Measurements from ENCODE around the gene ADGRL1.

Gene ADGRL1

GRCh38 chr19:14110650-14111049, 95.3 kb downstream of the ADGRL1 start:
- Histone ChIP-seq H3K4me1 (ENCODE audit: control insufficient read depth, insufficient read depth, low read length) (peaks cover 13% of the 10 kb centered on the region), H3K9ac (ENCODE audit: low read depth, low read length) (no peak overlapping the region), H3K4me3 (ENCODE audit: low read depth, low read length) (no peak overlapping the region), H3K9me3 (ENCODE audit: control insufficient read depth, insufficient read depth, low read length) (no peaks in the 10 kb centered on the region), H3K27me3 (ENCODE audit: control insufficient read depth, insufficient read depth, low read length) (no peaks in the 10 kb centered on the region), H3K36me3 (ENCODE audit: control insufficient read depth, insufficient read depth, low read length) (no peaks in the 10 kb centered on the region)

GRCh38 chr19:14107581-14108461, 98.1 kb downstream of the ADGRL1 start:
- Histone ChIP-seq H3K36me3 (ENCODE audit: control insufficient read depth, insufficient read depth, low read length) (peaks cover 4% of the 10 kb centered on the region), H3K4me3 (ENCODE audit: low read depth, low read length) (no peak overlapping the region), H3K9me3 (ENCODE audit: control insufficient read depth, insufficient read depth, low read length) (no peaks in the 10 kb centered on the region), H3K9ac (ENCODE audit: low read depth, low read length) (no peak overlapping the region), H3K4me1 (ENCODE audit: control insufficient read depth, insufficient read depth, low read length) (peaks cover 7% of the 10 kb centered on the region), H3K27me3 (ENCODE audit: control insufficient read depth, insufficient read depth, low read length) (no peaks in the 10 kb centered on the region)

GRCh38 chr19:14106840-14107239, 99.1 kb downstream of the ADGRL1 start:
- H3K36me3 ChIP-seq (ENCODE audit: control insufficient read depth, insufficient read depth, low read length) = peaks cover 6% of the 10 kb centered on the region
- no peaks in the 10 kb centered on the region for H3K9me3 ChIP-seq (ENCODE audit: control insufficient read depth, insufficient read depth, low read length)
- no peaks in the 10 kb centered on the region for H3K4me1 ChIP-seq (ENCODE audit: control insufficient read depth, insufficient read depth, low read length)
- no peak overlapping the region for H3K4me3 ChIP-seq (ENCODE audit: low read depth, low read length)
- H3K27me3 ChIP-seq (ENCODE audit: control insufficient read depth, insufficient read depth, low read length) = no peaks in the 10 kb centered on the region
- H3K9ac ChIP-seq (ENCODE audit: low read depth, low read length) = no peak overlapping the region

GRCh38 chr19:14105680-14106079, 100.3 kb downstream of the ADGRL1 start:
- Histone ChIP-seq H3K9ac (ENCODE audit: low read depth, low read length) (no peak overlapping the region), H3K4me3 (ENCODE audit: low read depth, low read length) (no peak overlapping the region), H3K27me3 (ENCODE audit: control insufficient read depth, insufficient read depth, low read length) (no peaks in the 10 kb centered on the region), H3K9me3 (ENCODE audit: control insufficient read depth, insufficient read depth, low read length) (no peaks in the 10 kb centered on the region), H3K36me3 (ENCODE audit: control insufficient read depth, insufficient read depth, low read length) (peaks cover 6% of the 10 kb centered on the region), H3K4me1 (ENCODE audit: control insufficient read depth, insufficient read depth, low read length) (no peaks in the 10 kb centered on the region)

- Histone ChIP-seq H3K4me3 (ENCODE audit: low read depth, low read length) (no peak overlapping the region), H3K4me1 (ENCODE audit: control insufficient read depth, insufficient read depth, low read length) (no peaks in the 10 kb centered on the region), H3K36me3 (ENCODE audit: control insufficient read depth, insufficient read depth, low read length) (peaks cover 6% of the 10 kb centered on the region), H3K9me3 (ENCODE audit: control insufficient read depth, insufficient read depth, low read length) (no peaks in the 10 kb centered on the region), H3K27me3 (ENCODE audit: control insufficient read depth, insufficient read depth, low read length) (no peaks in the 10 kb centered on the region), H3K9ac (ENCODE audit: low read depth, low read length) (no peak overlapping the region)
Observed at GRCh38 chr19:14103310-14103709, 102.7 kb downstream of the ADGRL1 start.

- H3K9me3 ChIP-seq (ENCODE audit: control insufficient read depth, insufficient read depth, low read length) = no peaks in the 10 kb centered on the region
- H3K9ac ChIP-seq (ENCODE audit: low read depth, low read length) = no peak overlapping the region
- H3K4me3 ChIP-seq (ENCODE audit: low read depth, low read length) = no peak overlapping the region
- peaks cover 6% of the 10 kb centered on the region for H3K36me3 ChIP-seq (ENCODE audit: control insufficient read depth, insufficient read depth, low read length)
- no peaks in the 10 kb centered on the region for H3K27me3 ChIP-seq (ENCODE audit: control insufficient read depth, insufficient read depth, low read length)
- H3K4me1 ChIP-seq (ENCODE audit: control insufficient read depth, insufficient read depth, low read length) = no peaks in the 10 kb centered on the region
Observed at GRCh38 chr19:14102756-14103155, 103.2 kb downstream of the ADGRL1 start.

- no peak overlapping the region for H3K4me3 ChIP-seq (ENCODE audit: low read depth, low read length)
- no peaks in the 10 kb centered on the region for H3K4me1 ChIP-seq (ENCODE audit: control insufficient read depth, insufficient read depth, low read length)
- no peak overlapping the region for H3K9ac ChIP-seq (ENCODE audit: low read depth, low read length)
- H3K36me3 ChIP-seq (ENCODE audit: control insufficient read depth, insufficient read depth, low read length) = peaks cover 6% of the 10 kb centered on the region
- no peaks in the 10 kb centered on the region for H3K27me3 ChIP-seq (ENCODE audit: control insufficient read depth, insufficient read depth, low read length)
- H3K9me3 ChIP-seq (ENCODE audit: control insufficient read depth, insufficient read depth, low read length) = no peaks in the 10 kb centered on the region
Observed at GRCh38 chr19:14102102-14102696, 103.8 kb downstream of the ADGRL1 start.

- no peak overlapping the region for H3K4me3 ChIP-seq (ENCODE audit: low read depth, low read length)
- H3K4me1 ChIP-seq (ENCODE audit: control insufficient read depth, insufficient read depth, low read length) = no peaks in the 10 kb centered on the region
- H3K9me3 ChIP-seq (ENCODE audit: control insufficient read depth, insufficient read depth, low read length) = no peaks in the 10 kb centered on the region
- H3K36me3 ChIP-seq (ENCODE audit: control insufficient read depth, insufficient read depth, low read length) = peaks cover 6% of the 10 kb centered on the region
- no peak overlapping the region for H3K9ac ChIP-seq (ENCODE audit: low read depth, low read length)
- no peaks in the 10 kb centered on the region for H3K27me3 ChIP-seq (ENCODE audit: control insufficient read depth, insufficient read depth, low read length)
Observed at GRCh38 chr19:14101003-14101545, 104.9 kb downstream of the ADGRL1 start.

Measured in iPS-15b (cell line).